Renal cortical epithelial cell (primary cell): ENCODE results near the gene POLD4. TPM values are rescaled to one million over a fixed set of nuclear protein-coding genes. Genes with fewer than 3 reads are reported as not detected.

Experiments used
- DNase-seq: peaks from one replicate; pipeline ENCODE4 v3.0.0-alpha.2; 2011; ENCODE audit warnings: low read depth
- total RNA-seq: library from RNA; depleted of rRNA; stranded (reverse); fragments of >200 nt; gene quantifications from 2 replicates; pipeline ENCODE4 v1.2.3, GENCODE V29; 2014

The POLD4 gene
- total RNA-seq, 1 donor from 2014 or later: 43.9 TPM

GRCh38 chr11:67389477-67389876 is 36.1 kb upstream of the POLD4 start:
- no peak for DNase-seq

GRCh38 chr11:67387518-67387917 is 34.2 kb upstream of the POLD4 start:
- DNase-seq: no peak

GRCh38 chr11:67387069-67387468 is 33.7 kb upstream of the POLD4 start:
- DNase-seq: no peak

- peak; percentile 98 for DNase-seq
Measured at GRCh38 chr11:67384851-67385366, 31.6 kb upstream of the POLD4 start.

- peak; percentile 56 for DNase-seq
Measured at GRCh38 chr11:67382276-67383136, 29.2 kb upstream of the POLD4 start.

- no peak for DNase-seq
Measured at GRCh38 chr11:67381244-67381972, 28.1 kb upstream of the POLD4 start.

GRCh38 chr11:67379061-67380058 is 26.0 kb upstream of the POLD4 start:
- no peak for DNase-seq

GRCh38 chr11:67378544-67378943 is 25.2 kb upstream of the POLD4 start:
- peak; percentile 56 for DNase-seq

- DNase-seq: no peak
Measured at GRCh38 chr11:67376873-67377808, 23.8 kb upstream of the POLD4 start.

GRCh38 chr11:67376063-67376820 is 22.9 kb upstream of the POLD4 start:
- no peak for DNase-seq

GRCh38 chr11:67375320-67376055 is 22.1 kb upstream of the POLD4 start:
- DNase-seq: peak; percentile 67

- DNase-seq: peak; percentile 80
Measured at GRCh38 chr11:67374571-67375281, 21.4 kb upstream of the POLD4 start.

- peak; percentile 100 for DNase-seq
Measured at GRCh38 chr11:67373648-67374570, 20.6 kb upstream of the POLD4 start.

GRCh38 chr11:67372993-67373647 is 19.8 kb upstream of the POLD4 start, which contains the start of gene CLCF1:
TSS of gene CLCF1 (minus strand) at chr11:67373598. CDS start at chr11:67373539, 59 bp downstream.
- no peak for DNase-seq

- DNase-seq: no peak
Measured at GRCh38 chr11:67372321-67372992, 19.1 kb upstream of the POLD4 start.

- no peak for DNase-seq
Measured at GRCh38 chr11:67371911-67372320, 18.6 kb upstream of the POLD4 start.
